ENCODE results near the gene OTUB2.

The OTUB2 gene

DNA sequence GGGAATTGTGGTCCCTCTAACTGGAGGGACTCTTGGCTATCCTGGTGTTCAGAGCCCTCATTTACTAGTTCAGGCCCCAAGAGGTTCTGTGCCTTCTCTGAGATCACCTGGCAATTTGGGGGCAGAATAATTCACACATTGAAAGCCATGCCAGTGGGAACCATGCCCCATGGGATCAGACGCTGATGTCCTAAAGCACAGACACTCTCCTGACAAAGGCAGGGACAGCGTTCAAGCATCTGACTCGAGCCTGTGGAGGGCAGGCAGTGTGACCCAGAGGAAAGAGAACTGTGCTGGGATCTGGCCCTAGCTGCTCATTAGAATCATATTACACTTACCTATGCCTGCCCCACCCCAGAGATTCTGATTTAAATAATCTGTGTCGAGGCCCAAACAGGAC, 47.4 kb upstream of the OTUB2 start:
- Histone ChIP-seq H3K27me3 (ENCODE audit: insufficient read depth, poor library complexity, severe bottlenecking) (no peaks in the 10 kb centered on the region), H3K27ac (ENCODE audit: poor library complexity, severe bottlenecking) (no peak overlapping the region), H3K9me3 (ENCODE audit: severe bottlenecking) (no peaks in the 10 kb centered on the region), H3K4me1 (ENCODE audit: insufficient read depth, poor library complexity, severe bottlenecking) (no peaks in the 10 kb centered on the region), H3K4me3 (ENCODE audit: severe bottlenecking) (no peak overlapping the region), H3K36me3 (ENCODE audit: low read depth) (no peaks in the 10 kb centered on the region)
- ATAC-seq (ENCODE audit: low read depth) (no peak), DNase-seq (ENCODE audit: low spot score) (no peak)
- TF ChIP-seq, protein P1, sequence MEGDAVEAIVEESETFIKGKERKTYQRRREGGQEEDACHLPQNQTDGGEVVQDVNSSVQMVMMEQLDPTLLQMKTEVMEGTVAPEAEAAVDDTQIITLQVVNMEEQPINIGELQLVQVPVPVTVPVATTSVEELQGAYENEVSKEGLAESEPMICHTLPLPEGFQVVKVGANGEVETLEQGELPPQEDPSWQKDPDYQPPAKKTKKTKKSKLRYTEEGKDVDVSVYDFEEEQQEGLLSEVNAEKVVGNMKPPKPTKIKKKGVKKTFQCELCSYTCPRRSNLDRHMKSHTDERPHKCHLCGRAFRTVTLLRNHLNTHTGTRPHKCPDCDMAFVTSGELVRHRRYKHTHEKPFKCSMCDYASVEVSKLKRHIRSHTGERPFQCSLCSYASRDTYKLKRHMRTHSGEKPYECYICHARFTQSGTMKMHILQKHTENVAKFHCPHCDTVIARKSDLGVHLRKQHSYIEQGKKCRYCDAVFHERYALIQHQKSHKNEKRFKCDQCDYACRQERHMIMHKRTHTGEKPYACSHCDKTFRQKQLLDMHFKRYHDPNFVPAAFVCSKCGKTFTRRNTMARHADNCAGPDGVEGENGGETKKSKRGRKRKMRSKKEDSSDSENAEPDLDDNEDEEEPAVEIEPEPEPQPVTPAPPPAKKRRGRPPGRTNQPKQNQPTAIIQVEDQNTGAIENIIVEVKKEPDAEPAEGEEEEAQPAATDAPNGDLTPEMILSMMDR (IDR thresholded peaks at IDR 0.05; ENCODE audit: poor library complexity, severe bottlenecking), result no peak

DNA sequence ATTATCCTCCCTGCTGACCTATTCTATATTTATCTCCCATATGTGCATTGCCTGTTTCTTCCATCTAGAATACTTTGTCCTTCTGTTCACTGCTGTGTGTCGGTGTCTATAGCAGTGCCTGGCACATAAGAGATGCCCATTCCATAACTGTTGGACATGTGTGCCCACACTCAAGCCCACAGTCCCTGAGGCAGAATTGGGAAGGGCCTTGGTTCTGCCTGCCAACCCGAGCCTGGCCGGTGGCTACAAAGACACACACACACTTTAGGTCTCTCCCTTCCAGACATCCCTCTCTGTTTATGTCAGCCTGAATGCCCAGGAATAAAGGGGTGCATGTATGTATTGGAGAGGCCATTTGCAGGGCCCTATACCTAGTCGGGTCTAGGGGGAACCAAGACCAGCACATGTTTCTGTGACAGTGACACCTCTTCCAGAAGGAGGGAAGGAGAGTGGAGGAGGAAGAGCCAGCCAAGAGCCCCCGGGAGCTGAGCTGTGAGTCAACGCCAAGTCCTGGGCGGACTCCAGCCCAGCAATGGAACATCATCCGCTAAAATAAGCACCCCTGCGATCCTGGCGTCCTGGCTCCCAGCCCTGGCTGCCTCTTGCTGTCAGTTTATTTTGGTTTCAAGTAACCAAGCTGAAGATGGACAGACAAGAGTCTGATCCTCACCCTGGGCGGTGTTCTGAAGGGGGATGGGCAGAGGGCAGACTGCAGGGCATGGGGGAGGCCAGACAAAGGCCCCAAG, 45.5 kb upstream of the OTUB2 start:
- DNase-seq (ENCODE audit: low spot score), result no peak
- H3K9me3 ChIP-seq (ENCODE audit: severe bottlenecking), result no peaks in the 10 kb centered on the region
- no peaks in the 10 kb centered on the region for H3K27me3 ChIP-seq (ENCODE audit: insufficient read depth, poor library complexity, severe bottlenecking)
- H3K27ac ChIP-seq (ENCODE audit: poor library complexity, severe bottlenecking), result no peak overlapping the region
- H3K4me3 ChIP-seq (ENCODE audit: severe bottlenecking), result no peak overlapping the region
- TF ChIP-seq, protein P1 (IDR thresholded peaks at IDR 0.05; ENCODE audit: poor library complexity, severe bottlenecking), result no peak
- H3K36me3 ChIP-seq (ENCODE audit: low read depth), result no peaks in the 10 kb centered on the region
- no peaks in the 10 kb centered on the region for H3K4me1 ChIP-seq (ENCODE audit: insufficient read depth, poor library complexity, severe bottlenecking)
- ATAC-seq (ENCODE audit: low read depth), result no peak

DNA sequence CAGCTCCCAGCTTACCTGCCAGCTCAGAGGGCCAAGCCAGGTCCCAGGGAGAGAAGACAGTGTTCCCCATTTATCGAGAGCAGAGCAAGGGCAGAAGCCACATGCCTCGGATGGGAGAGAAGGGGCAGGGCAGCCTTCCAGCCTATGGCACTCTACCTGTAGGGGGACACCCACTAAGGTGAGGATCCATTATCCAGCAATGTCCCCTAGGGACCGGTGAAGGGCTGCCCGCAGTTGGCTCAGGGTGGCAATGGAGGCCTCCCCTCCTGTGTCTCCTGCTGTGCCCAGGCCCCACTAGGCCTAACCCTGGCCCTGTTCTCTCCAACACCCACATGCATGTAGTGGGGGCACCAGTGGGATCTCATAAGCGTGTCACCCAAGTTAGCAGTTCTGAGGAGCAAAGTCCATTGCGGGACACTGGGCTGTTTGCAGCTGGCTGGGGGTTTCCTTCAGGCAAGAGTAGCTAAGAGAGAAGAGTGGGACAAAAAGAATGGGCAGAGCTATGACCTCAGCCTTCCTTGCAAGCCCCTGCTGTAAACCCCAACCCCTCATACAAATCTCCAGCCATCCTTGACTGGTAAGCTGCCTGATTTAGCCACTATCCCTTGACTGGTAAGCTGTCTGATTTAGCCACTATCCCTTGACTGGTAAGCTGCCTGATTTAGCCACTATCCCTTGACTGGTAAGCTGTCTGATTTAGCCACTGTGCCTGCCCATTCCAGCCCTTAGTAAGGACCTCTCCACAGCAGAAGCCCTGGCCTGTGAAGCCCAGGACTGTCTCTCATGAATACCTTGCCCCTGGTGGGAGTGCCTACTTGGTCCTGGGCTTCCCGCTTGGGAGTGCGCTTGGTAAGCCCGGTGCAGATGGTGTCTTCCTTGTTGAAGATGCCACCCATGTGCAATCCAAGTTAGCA, 44.6 kb upstream of the OTUB2 start:
- no peak for DNase-seq (ENCODE audit: low spot score)
- no peaks in the 10 kb centered on the region for H3K36me3 ChIP-seq (ENCODE audit: low read depth)
- ATAC-seq (ENCODE audit: low read depth), result no peak

DNA sequence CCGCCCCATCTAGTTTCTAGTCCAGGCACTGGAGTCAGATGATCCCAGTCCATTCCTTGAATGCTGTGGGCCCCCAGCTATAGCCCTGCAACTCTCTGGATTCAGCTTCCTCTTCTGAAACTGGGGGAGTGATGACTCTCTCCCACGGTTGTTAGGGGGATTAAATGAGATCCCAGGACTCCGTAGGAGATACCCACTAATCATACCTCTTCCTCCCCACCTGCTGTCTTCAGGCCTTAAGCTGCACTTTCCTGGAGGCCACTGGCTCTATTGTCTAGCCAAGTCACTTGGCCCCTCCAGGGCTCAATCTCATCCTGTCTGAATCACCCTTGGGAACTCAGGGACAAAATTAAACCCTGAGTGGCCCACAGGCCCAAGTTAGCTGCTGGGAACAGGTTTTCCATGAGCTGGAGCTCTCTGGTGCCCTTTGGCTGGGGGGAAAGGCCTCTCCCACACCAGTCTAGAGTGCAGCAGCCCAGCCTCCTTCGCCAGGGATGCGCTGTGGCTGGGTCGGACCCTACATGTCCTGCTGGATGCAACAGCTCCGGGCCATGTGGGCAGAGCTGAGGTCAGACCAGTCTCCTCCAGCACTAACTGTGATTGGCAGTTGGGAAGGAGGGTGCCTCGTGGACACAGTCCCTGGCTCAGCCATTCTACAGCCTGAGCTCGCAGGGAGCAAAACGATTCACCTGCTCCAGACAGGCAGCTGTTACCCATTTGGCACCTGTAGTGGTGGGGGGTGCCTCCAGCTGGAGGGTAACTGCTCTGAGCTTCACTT, 43.7 kb upstream of the OTUB2 start:
- Histone ChIP-seq H3K4me1 (ENCODE audit: insufficient read depth, poor library complexity, severe bottlenecking) (peaks cover 4% of the 10 kb centered on the region), H3K36me3 (ENCODE audit: low read depth) (no peaks in the 10 kb centered on the region), H3K27ac (ENCODE audit: poor library complexity, severe bottlenecking) (no peak overlapping the region), H3K4me3 (ENCODE audit: severe bottlenecking) (no peak overlapping the region), H3K9me3 (ENCODE audit: severe bottlenecking) (no peaks in the 10 kb centered on the region), H3K27me3 (ENCODE audit: insufficient read depth, poor library complexity, severe bottlenecking) (no peaks in the 10 kb centered on the region)
- ATAC-seq (ENCODE audit: low read depth) (no peak), DNase-seq (ENCODE audit: low spot score) (no peak)
- TF ChIP-seq, protein P1 (IDR thresholded peaks at IDR 0.05; ENCODE audit: poor library complexity, severe bottlenecking), result no peak

More for the DNA sequence above, 44.6 kb upstream of the OTUB2 start:
- no peaks in the 10 kb centered on the region for H3K4me1 ChIP-seq (ENCODE audit: insufficient read depth, poor library complexity, severe bottlenecking)
- no peaks in the 10 kb centered on the region for H3K9me3 ChIP-seq (ENCODE audit: severe bottlenecking)
- TF ChIP-seq, protein P1 (IDR thresholded peaks at IDR 0.05; ENCODE audit: poor library complexity, severe bottlenecking), result no peak
- H3K27ac ChIP-seq (ENCODE audit: poor library complexity, severe bottlenecking), result no peak overlapping the region
- no peak overlapping the region for H3K4me3 ChIP-seq (ENCODE audit: severe bottlenecking)
- H3K27me3 ChIP-seq (ENCODE audit: insufficient read depth, poor library complexity, severe bottlenecking), result no peaks in the 10 kb centered on the region

Data from RWPE2 (cell line).